ENCODE results near the gene FAM222B.
"Not testable (repeated sequence)": the region's sequence is repeated elsewhere in the genome, so short reads cannot be mapped to it uniquely, and the experiment has no call there.

The FAM222B gene

DNA sequence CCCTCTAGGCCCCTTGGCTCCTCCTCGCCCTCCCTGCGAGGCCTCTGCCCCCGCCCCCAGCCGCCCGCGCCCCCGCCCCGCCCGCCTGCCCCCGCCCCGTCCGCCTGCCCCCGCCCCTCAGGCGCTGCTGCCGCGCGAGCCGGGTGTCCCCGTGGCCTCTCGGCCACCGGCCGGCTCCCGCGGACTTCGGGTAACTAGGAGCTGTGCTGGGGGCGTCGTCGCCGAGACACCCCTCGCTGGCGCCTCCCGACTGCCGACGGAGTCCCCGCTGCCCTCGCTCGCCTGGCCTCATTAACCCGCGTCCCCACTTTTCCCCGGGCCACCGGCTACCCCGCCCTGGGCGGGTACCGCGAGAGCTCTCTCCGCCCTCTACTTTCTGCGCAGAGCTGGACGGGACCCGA lies 116.4 kb downstream of the FAM222B start, which contains the start of gene TLCD1:
TSS of gene TLCD1 (minus strand) at position 8 of the 401 bp plus-strand sequence. CDS start 136 bp downstream, outside the sequence.
- peak; percentile 84 for DNase-seq

GRCh38 chr17:28725660-28726225 lies 116.8 kb downstream of the FAM222B start:
- DNase-seq = peak; percentile 96

DNA sequence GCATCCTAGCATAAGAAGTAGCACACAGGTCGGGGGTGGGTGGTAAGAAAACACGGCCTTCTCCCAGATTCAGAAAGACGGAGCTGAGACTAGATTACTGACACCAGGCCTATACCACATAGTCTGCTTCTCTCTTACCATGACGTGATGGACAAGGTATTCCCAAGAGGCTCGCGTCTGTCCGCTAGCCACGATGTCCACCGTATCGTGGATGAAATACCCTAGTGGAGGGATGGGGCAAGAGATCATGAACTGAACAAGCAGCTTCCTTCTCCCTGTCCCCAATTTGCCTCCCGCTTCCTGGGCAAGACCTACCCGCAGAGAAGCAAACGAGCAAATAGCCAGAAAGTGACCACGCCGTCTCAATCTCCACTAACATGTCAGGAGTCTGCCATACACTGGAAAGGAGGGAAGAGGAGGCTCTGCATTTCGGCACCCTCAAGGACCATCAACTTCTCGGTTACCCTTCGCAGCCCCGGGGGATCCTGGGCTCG lies 117.4 kb downstream of the FAM222B start:
- DNase-seq = peak; percentile 83

DNA sequence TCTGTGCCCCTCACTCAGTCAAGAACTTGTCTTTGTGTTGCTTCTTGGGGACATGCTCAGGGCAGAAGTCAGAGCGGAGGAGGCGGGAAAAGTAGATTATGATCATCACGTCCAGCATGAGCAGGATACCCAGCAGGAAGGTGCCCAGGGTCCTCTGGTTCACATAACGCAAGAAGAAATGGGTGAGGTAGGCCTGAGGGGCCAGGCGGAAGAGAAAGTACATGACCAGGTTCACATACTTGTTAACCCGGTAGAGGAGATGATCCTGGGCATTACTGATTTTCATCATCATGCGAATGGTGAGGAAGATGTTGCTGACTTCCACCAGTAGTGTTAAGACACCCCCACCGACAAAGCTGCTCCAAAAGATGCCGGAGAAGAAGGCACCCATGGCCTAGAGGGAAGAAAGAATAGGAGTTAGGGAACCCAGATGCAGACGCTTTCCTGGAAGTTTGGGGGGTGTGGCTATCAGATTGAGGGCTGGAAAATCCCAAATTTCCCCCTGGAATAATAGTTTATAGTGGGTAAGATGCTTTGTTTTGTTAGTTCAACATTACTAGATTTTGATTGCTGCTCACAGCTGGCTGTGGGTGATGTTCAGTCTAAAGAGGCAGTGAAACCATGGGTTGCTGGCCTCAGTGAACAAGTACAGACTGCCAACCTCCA lies 118.0 kb downstream of the FAM222B start:
- no peak for DNase-seq

- DNase-seq = not testable (repeated sequence)
These were observed 118.6 kb downstream of the FAM222B start for GRCh38 chr17:28723836-28724499.

DNA sequence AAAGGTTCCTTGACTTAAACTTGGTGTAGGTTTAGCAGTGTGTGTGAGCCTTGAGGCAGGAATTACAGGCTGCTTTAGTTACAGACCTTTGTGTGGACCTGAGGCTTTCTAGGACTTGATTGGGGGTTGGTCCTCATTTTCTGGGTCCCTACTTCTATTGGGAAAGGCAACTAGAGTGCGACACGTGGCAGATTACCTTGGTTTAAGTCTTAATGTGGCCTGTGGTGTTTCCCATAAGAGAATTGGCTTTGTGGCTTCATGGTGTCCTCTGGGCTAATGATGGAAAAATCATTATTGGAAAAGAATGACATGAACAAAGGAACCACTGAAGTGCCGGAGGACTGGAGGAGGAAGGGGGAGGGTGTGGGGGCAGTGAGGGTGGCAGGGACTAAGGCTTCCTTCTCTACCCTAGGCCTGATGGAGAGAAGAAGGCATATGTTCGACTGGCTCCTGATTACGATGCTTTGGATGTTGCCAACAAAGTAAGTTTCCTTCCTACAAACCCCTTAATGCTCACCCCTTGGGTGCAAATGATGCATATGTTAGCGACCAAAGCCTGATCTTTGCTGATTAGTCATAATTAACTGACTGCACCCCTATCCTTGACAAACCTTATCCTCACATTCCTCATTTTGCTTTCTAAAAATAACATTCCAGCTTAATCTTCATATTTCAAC lies 119.3 kb downstream of the FAM222B start:
- no peak for DNase-seq

DNA sequence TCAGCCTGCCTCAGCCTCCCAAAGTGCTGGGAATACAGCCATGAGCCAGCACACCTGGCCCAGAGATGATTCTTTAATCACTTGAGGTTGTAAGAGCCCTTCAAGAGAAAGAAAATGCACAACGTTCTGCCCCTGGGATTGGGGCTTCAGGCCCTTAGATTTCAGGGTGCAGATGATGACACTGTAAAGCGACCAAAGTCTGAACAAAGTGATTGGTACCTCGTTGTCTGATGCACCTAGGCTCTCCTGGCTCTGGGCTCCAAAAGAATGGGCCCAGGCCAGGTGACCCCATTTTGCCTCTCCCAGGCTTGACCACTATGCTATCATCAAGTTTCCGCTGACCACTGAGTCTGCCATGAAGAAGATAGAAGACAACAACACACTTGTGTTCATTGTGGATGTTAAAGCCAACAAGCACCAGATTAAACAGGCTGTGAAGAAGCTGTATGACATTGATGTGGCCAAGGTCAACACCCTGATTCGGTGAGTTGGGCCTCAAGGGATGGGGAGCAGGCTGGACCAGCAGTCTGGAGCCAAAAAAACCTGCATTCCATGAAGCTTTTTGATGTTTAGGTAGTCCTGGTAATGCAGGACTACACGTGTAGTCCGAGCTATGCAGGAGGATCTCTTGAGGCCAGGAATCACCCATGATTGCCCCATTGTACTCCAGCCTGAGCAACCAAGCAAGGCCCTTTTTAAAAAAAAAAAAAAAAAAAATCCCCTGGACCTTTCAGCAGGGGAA lies 120.0 kb downstream of the FAM222B start:
- DNase-seq = no peak

GRCh38 chr17:28720997-28721329 lies 121.6 kb downstream of the FAM222B start:
- DNase-seq = not testable (repeated sequence)

DNA sequence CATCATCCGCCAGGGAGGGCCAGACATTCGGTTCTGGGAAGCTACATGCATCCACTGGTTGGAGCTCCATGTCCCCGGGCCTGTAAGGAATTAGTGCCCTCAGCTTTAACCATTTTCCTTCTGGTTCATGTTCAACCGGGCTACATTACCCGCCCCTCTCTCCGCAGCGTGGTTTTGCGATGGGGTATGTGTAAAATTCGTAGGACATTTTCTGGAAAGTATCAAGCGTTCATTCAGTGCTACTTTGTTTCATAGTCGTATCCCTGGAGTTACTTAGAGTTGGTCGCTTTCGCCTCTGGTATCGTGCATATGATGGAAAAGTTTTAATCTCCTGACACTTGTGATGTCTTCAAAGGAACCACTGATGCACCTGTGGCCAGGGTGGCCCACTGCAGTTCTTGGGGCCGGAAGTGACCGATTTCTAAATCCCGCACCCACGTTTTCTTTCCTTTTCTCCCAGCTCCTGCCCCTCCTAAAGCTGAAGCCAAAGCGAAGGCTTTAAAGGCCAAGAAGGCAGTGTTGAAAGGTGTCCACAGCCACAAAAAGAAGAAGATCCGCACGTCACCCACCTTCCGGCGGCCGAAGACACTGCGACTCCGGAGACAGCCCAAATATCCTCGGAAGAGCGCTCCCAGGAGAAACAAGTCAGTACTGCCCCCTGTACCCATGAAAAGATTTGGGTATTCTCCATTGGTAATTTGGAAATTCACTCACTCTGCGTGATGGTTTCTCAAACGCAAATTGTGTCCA lies 122.2 kb downstream of the FAM222B start:
- DNase-seq = no peak

DNA sequence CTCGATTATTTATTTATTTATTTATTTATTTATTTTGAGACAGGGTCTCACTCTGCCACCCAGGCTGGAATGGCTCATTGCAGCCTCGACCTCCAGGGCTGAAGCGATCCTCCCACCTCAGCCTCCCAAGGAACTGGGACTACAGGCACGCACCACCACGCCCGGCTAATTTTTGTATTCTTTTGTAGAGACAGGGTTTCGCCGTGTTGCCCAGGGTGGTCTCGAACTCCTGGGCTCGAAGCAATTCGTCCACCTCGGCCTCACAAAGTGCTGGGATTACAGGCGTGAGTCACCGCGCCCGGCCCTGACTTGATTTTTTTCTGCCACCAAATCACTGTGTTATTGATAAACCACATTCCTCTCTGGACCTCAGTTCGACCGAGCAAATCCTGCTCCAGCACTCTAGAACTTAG lies 123.6 kb downstream of the FAM222B start:
- no peak for DNase-seq

- DNase-seq = no peak
These were observed 124.1 kb downstream of the FAM222B start for GRCh38 chr17:28718333-28719020.

DNA sequence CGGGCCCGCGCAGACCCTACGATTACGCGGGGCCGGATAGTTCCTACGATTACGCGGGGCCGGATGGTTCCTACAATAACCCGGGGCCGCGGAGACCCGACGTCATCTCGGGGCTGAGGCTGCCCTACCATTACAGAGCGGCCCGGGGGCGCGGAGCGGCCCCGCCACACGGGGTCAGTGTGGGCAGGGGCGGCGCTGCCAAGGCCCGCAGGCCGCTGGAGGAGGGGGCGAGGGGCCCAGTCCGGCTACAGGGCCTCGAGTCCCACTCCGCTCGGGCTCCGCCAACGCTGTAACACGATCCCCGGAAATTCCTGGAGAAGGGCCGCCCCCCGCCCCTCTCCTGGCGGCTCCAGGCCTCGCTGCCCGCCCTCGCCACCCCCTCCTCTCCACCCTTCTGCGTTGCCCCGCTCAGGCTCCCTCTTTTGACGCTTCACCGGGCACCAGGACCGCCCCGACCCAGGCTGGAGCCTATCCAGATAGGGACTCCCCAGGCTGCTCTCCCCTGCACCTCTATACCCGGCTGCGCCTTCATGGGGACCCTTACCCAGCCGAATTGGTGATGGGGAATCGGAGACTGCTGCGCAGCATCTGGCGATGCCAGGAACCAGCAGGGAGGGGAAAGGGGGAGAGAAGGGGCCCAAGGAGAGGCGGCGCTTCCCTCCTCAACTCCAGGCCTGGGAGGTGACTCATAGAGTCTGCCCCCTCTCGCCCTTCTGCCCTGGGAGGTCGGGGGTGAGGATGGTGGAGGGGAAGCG lies 124.8 kb downstream of the FAM222B start, which contains the start of gene RAB34:
TSS of gene RAB34 (minus strand) at position 291 of the 755 bp plus-strand sequence. CDS start 602 bp downstream, outside the sequence.
- DNase-seq = peak; percentile 88

DNA sequence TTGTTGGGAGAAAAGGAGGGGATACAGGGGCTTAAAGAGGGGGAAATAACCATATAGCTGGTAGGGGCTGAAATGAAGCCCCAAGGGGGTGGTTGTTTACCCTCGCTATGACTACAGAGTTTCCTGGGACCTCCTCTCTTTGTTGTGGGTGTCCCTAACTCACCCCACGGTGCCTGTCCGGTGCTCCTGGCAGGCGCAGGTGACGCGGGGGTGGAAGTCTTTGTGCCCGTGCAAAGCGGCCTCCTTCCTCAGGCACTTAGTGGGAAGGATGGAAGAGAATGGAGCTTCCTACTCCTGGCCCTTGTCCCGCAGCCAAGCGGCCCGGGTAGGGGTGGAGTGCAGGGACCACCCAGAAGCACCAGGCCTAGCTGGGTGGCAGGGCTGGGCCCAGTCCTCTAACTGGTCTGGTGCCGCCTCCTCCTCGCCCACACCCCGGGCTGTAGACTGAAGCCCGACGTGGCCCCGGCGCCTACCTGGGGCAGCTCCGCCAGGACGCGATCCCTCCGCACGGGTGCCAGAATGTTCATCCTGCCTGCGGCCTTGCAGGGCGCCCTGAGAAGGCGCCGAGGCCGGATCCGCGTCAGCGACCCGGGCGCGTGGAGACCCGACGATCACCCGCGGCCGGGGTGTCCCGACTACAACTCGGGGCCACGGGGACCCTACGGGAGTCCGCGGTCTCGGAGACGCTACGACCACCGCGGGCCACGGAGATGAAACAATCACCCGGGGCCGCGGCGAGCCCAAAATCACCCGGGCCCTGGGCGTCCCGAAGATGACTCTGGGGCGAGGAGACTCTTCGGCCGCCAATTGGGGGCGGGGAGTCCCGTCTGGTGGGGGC lies 125.6 kb downstream of the FAM222B start:
- peak; percentile 22 for DNase-seq

DNA sequence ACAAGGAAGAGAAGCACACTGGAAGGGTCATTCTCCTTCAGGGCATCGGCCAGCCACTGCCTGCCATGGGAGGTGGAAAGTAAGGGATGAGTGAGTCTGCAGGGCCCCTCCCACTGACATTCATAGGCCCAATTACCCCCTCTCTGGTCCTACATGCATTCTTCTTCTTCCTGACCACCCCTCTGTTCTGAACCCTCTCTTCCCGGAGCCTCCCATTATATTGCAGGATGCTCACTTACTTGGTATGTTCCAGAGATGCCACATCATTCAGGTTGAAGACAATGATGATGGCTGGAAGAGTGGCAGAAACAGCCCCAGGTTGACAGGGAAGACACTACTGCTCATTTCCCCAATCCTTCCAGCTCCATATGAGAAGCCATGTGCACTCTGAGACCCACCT lies 127.4 kb downstream of the FAM222B start:
- DNase-seq = no peak

- no peak for DNase-seq
These were observed 128.3 kb downstream of the FAM222B start for GRCh38 chr17:28714281-28714680.

- DNase-seq = no peak
These were observed 129.7 kb downstream of the FAM222B start for GRCh38 chr17:28712705-28713415.

GRCh38 chr17:28712032-28712704 lies 130.4 kb downstream of the FAM222B start:
- no peak for DNase-seq

GRCh38 chr17:28711723-28712031 lies 130.9 kb downstream of the FAM222B start, which contains the start of gene PROCA1:
PROCA1 (minus strand) TSS chr17:28711888; CDS start chr17:28711660, 228 bp downstream.
- DNase-seq = no peak

All from NCI-H526 treated with DMSO at 0.1 percent for 48 hours (cell line).